Measurements from ENCODE around the gene LSP1.

DNA sequence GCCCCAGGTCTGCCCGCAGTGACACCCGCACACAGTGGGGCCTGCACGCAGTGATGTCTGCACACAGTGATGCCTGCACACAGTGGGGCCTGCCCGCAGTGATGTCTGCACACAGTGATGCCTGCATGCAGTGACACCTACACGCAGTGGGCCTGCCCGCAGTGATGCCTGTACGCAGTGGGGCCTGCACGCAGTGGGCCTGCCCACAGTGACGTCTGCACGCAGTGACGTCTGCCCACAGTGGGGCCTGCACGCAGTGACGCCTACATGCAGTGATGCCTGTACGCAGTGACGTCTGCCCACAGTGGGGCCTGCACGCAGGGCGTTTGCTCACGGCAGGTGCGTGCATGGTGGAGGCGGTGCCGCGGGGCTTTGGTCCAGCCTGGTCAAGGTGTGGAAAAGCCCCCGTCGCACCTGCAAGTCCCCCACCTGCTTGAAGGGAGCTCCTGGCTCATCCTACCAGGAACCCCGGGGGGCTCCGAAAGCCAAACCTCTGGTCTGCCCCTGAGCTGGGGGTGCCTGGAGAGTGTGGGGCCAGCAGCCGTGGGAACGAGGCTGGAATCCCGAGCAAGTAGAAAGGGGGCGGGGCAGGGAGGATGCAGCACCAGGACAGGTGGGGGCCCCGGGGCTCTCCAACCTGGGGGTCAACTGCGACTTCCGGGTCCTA, 27.0 kb upstream of the LSP1 start:
- no peak for TF ChIP-seq ZNF565 (CRISPR knock-in tag; conservative IDR thresholded peaks at IDR 0.05; ENCODE audit: low read depth)
- TF ChIP-seq OSR1 (CRISPR knock-in tag; IDR thresholded peaks at IDR 0.05): no peak
- TF ChIP-seq ARNTL (CRISPR knock-in tag; IDR thresholded peaks at IDR 0.05; ENCODE audit: borderline replicate concordance, low read depth): no peak
- no peak for TF ChIP-seq CSDC2 (CRISPR knock-in tag; IDR thresholded peaks at IDR 0.05)
- TF ChIP-seq ZFP30 (CRISPR knock-in tag; IDR thresholded peaks at IDR 0.05): no peak
- no peak for TF ChIP-seq SNAI2 (CRISPR knock-in tag; IDR thresholded peaks at IDR 0.05)
- TF ChIP-seq GLIS3 (CRISPR knock-in tag; IDR thresholded peaks at IDR 0.05): no peak
- TF ChIP-seq RARB (CRISPR knock-in tag; IDR thresholded peaks at IDR 0.05): no peak
- no peak for TF ChIP-seq PPARA (CRISPR knock-in tag; IDR thresholded peaks at IDR 0.05; ENCODE audit: borderline replicate concordance)
- TF ChIP-seq ZNF8 (CRISPR knock-in tag; IDR thresholded peaks at IDR 0.05): no peak
- TF ChIP-seq, protein P1, sequence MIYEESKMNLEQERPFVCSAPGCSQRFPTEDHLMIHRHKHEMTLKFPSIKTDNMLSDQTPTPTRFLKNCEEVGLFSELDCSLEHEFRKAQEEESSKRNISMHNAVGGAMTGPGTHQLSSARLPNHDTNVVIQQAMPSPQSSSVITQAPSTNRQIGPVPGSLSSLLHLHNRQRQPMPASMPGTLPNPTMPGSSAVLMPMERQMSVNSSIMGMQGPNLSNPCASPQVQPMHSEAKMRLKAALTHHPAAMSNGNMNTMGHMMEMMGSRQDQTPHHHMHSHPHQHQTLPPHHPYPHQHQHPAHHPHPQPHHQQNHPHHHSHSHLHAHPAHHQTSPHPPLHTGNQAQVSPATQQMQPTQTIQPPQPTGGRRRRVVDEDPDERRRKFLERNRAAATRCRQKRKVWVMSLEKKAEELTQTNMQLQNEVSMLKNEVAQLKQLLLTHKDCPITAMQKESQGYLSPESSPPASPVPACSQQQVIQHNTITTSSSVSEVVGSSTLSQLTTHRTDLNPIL (CRISPR knock-in tag; IDR thresholded peaks at IDR 0.05; ENCODE audit: low read depth): no peak

Data from SK-N-SH treated with all-trans-retinoic acid at 6 μM for 48 hours (cell line).